ENCODE results near the gene SLC38A2. TPM values are rescaled to one million over a fixed set of nuclear protein-coding genes. Genes with fewer than 3 reads are reported as not detected.

Gene SLC38A2
- total RNA-seq, 1 donor from 2014 or later, result 421 TPM

DNA sequence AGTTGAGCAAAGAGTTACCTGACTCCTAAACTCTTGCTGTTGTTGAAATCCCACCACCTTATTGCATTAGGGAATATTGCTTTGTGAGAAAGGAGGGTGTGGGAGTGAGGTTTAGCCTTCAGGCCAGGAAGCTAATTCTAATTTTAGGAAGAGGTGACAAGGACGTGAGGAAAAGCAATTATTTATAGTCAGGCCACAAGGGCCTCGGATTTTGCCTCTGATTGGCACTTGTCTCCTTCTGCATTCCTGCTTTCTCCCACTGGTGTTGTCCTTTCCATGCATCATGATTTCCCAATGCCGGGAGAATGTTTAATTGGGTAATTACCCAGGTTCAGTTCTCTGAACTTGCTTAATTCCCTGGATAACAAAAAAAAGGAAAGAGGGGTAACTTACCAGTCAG lies 37.9 kb upstream of the SLC38A2 start:
- H3K4me3 ChIP-seq (ENCODE audit: insufficient read depth, low read depth, low read length), result no peak overlapping the region
- TF ChIP-seq EZH2 (IDR thresholded peaks at IDR 0.05; ENCODE audit: insufficient read depth, low read length), result no peak
- TF ChIP-seq CTCF (IDR thresholded peaks at IDR 0.05; ENCODE audit: insufficient read depth, low read depth, low read length), result no peak
- H3K4me3 Mint-ChIP-seq (ENCODE audit: unreplicated experiment), result no peak overlapping the region
- no peaks in the 10 kb centered on the region for H3K36me3 Mint-ChIP-seq (ENCODE audit: low read depth, unreplicated experiment)
- no peaks in the 10 kb centered on the region for H3K9me3 ChIP-seq (ENCODE audit: insufficient read depth, low read depth, low read length)
- no peaks in the 10 kb centered on the region for H3K27me3 ChIP-seq (ENCODE audit: insufficient read depth, low read length)
- no peak overlapping the region for H3K4me2 ChIP-seq (ENCODE audit: low read length)
- peaks cover 8% of the 10 kb centered on the region for H3K4me1 ChIP-seq (ENCODE audit: insufficient read depth, low read length)
- peaks cover 2% of the 10 kb centered on the region for H3K4me1 Mint-ChIP-seq (ENCODE audit: low read depth, unreplicated experiment)
- no peaks in the 10 kb centered on the region for H3K27me3 Mint-ChIP-seq (ENCODE audit: low read depth, unreplicated experiment)
- H4K20me1 ChIP-seq (ENCODE audit: insufficient read depth, low read length), result no peaks in the 10 kb centered on the region
- H3K36me3 ChIP-seq (ENCODE audit: insufficient read depth, low read length), result no peaks in the 10 kb centered on the region
- H3K27ac Mint-ChIP-seq (ENCODE audit: unreplicated experiment), result no peak overlapping the region
- H3K9me3 Mint-ChIP-seq (ENCODE audit: unreplicated experiment), result no peaks in the 10 kb centered on the region
- no peak overlapping the region for H3K9ac ChIP-seq (ENCODE audit: low read length)
- H3K79me2 ChIP-seq (ENCODE audit: insufficient read depth, low read length), result no peaks in the 10 kb centered on the region
- H3K27ac ChIP-seq (ENCODE audit: low read depth, low read length), result no peak overlapping the region
- DNase-seq (ENCODE audit: low read depth), result no peak
- no peak overlapping the region for H2AFZ ChIP-seq (ENCODE audit: low read depth, low read length)
- FAIRE-seq, result no peak

- Mint-ChIP-seq H3K36me3 (ENCODE audit: low read depth, unreplicated experiment) (no peaks in the 10 kb centered on the region), H3K27me3 (ENCODE audit: low read depth, unreplicated experiment) (no peaks in the 10 kb centered on the region), H3K9me3 (ENCODE audit: unreplicated experiment) (no peaks in the 10 kb centered on the region), H3K4me1 (ENCODE audit: low read depth, unreplicated experiment) (peaks cover 5% of the 10 kb centered on the region), H3K27ac (ENCODE audit: unreplicated experiment) (no peak overlapping the region), H3K4me3 (ENCODE audit: unreplicated experiment) (no peak overlapping the region)
- H3K4me1 ChIP-seq (ENCODE audit: insufficient read depth, low read length), result peaks cover 11% of the 10 kb centered on the region
- no peaks in the 10 kb centered on the region for H3K9me3 ChIP-seq (ENCODE audit: insufficient read depth, low read depth, low read length)
- H3K36me3 ChIP-seq (ENCODE audit: insufficient read depth, low read length), result no peaks in the 10 kb centered on the region
- no peaks in the 10 kb centered on the region for H3K27me3 ChIP-seq (ENCODE audit: insufficient read depth, low read length)
- FAIRE-seq (no peak), DNase-seq (ENCODE audit: low read depth) (no peak)
- H3K4me3 ChIP-seq (ENCODE audit: insufficient read depth, low read depth, low read length), result no peak overlapping the region
- no peak overlapping the region for H2AFZ ChIP-seq (ENCODE audit: low read depth, low read length)
- no peaks in the 10 kb centered on the region for H3K79me2 ChIP-seq (ENCODE audit: insufficient read depth, low read length)
- H3K9ac ChIP-seq (ENCODE audit: low read length), result no peak overlapping the region
- H4K20me1 ChIP-seq (ENCODE audit: insufficient read depth, low read length), result no peaks in the 10 kb centered on the region
- TF ChIP-seq EZH2 (IDR thresholded peaks at IDR 0.05; ENCODE audit: insufficient read depth, low read length) (no peak), CTCF (IDR thresholded peaks at IDR 0.05; ENCODE audit: insufficient read depth, low read depth, low read length) (no peak)
- H3K27ac ChIP-seq (ENCODE audit: low read depth, low read length), result no peak overlapping the region
- no peak overlapping the region for H3K4me2 ChIP-seq (ENCODE audit: low read length)
Observed at GRCh38 chr12:46409974-46410373, 37.4 kb upstream of the SLC38A2 start.

GRCh38 chr12:46409342-46409741 lies 36.8 kb upstream of the SLC38A2 start:
- DNase-seq (ENCODE audit: low read depth), result no peak
- no peaks in the 10 kb centered on the region for H3K9me3 Mint-ChIP-seq (ENCODE audit: unreplicated experiment)
- Histone ChIP-seq H3K79me2 (ENCODE audit: insufficient read depth, low read length) (no peaks in the 10 kb centered on the region), H3K9ac (ENCODE audit: low read length) (no peak overlapping the region), H2AFZ (ENCODE audit: low read depth, low read length) (no peak overlapping the region), H4K20me1 (ENCODE audit: insufficient read depth, low read length) (no peaks in the 10 kb centered on the region), H3K4me1 (ENCODE audit: insufficient read depth, low read length) (peaks cover 17% of the 10 kb centered on the region), H3K4me3 (ENCODE audit: insufficient read depth, low read depth, low read length) (no peak overlapping the region), H3K9me3 (ENCODE audit: insufficient read depth, low read depth, low read length) (no peaks in the 10 kb centered on the region), H3K4me2 (ENCODE audit: low read length) (no peak overlapping the region), H3K27ac (ENCODE audit: low read depth, low read length) (no peak overlapping the region), H3K27me3 (ENCODE audit: insufficient read depth, low read length) (no peaks in the 10 kb centered on the region), H3K36me3 (ENCODE audit: insufficient read depth, low read length) (no peaks in the 10 kb centered on the region)
- no peak overlapping the region for H3K4me3 Mint-ChIP-seq (ENCODE audit: unreplicated experiment)
- no peak overlapping the region for H3K27ac Mint-ChIP-seq (ENCODE audit: unreplicated experiment)
- peaks cover 12% of the 10 kb centered on the region for H3K4me1 Mint-ChIP-seq (ENCODE audit: low read depth, unreplicated experiment)
- H3K27me3 Mint-ChIP-seq (ENCODE audit: low read depth, unreplicated experiment), result no peaks in the 10 kb centered on the region
- no peaks in the 10 kb centered on the region for H3K36me3 Mint-ChIP-seq (ENCODE audit: low read depth, unreplicated experiment)
- TF ChIP-seq EZH2 (IDR thresholded peaks at IDR 0.05; ENCODE audit: insufficient read depth, low read length), result no peak
- TF ChIP-seq CTCF (IDR thresholded peaks at IDR 0.05; ENCODE audit: insufficient read depth, low read depth, low read length), result no peak
- no peak for FAIRE-seq
